ENCODE results near the gene CLPTM1. TPM values are rescaled to one million over a fixed set of nuclear protein-coding genes. Genes with fewer than 3 reads are reported as not detected.

Gene CLPTM1
- total RNA-seq, 2 experiments from 2014 or later: 63.8 to 65.3 TPM

GRCh38 chr19:45040059-45040771, 85.0 kb downstream of the CLPTM1 start:
- Mint-ChIP-seq H3K36me3 (peaks cover 22% of the 10 kb centered on the region), H3K27ac (peak overlapping the region; percentile 97), H3K4me3 (peak overlapping the region; percentile 96), H3K4me1 (peaks cover 25% of the 10 kb centered on the region), H3K27me3 (no peaks in the 10 kb centered on the region), H3K9me3 (no peaks in the 10 kb centered on the region)
- DNase-seq (no peak), ATAC-seq (ENCODE audit: low read depth) (no peak)
- POLR2A ChIA-PET: interaction anchor here (1.5 to 2.3 kb wide), 5 partner anchors 7 to 138 kb away, joined by 4 to 17 read pairs (median 11); partner anchors contain the start of genes BLOC1S3, RELB and TRAPPC6A

GRCh38 chr19:45041125-45041524, 85.9 kb downstream of the CLPTM1 start:
- ATAC-seq (ENCODE audit: low read depth): no peak
- DNase-seq: no peak
- no peaks in the 10 kb centered on the region for H3K9me3 Mint-ChIP-seq
- H3K27me3 Mint-ChIP-seq: no peaks in the 10 kb centered on the region
- peaks cover 18% of the 10 kb centered on the region for H3K36me3 Mint-ChIP-seq
- POLR2A ChIA-PET: no interaction called here
- peak overlapping the region; percentile 14 for H3K4me3 Mint-ChIP-seq
- peaks cover 32% of the 10 kb centered on the region for H3K4me1 Mint-ChIP-seq
- H3K27ac Mint-ChIP-seq: peak overlapping the region; percentile 50

Other genes with a start within 250 kb of the CLPTM1 start
- 10 to 100 TPM; 25.0 to 28.8 TPM for gene BCL3, start 206.7 kb upstream of the CLPTM1 start, total RNA-seq
- gene CBLC, start 177.5 kb upstream of the CLPTM1 start, total RNA-seq: not detected
- gene BCAM, start 146.3 kb upstream of the CLPTM1 start, total RNA-seq: not detected
- gene NECTIN2, start 109.1 kb upstream of the CLPTM1 start, total RNA-seq: 1 to 10 TPM; 1.9 to 2.4 TPM
- 10 to 100 TPM; 50.3 to 53.5 TPM for gene TOMM40, start 64.1 kb upstream of the CLPTM1 start, total RNA-seq
- gene APOE, start 49.6 kb upstream of the CLPTM1 start, total RNA-seq: 10 to 100 TPM; 10.5 to 12.9 TPM
- gene APOC1, start 40.8 kb upstream of the CLPTM1 start, total RNA-seq: 10 to 100 TPM; 11.6 to 12.7 TPM
- not detected for gene APOC4, start 13.1 kb upstream of the CLPTM1 start, total RNA-seq
- gene APOC2, start 9.3 kb upstream of the CLPTM1 start, total RNA-seq: not detected
- gene RELB, start 46.1 kb downstream of the CLPTM1 start, total RNA-seq: 10 to 100 TPM; 20.8 to 24.2 TPM
- gene CLASRP, start 83.7 kb downstream of the CLPTM1 start, total RNA-seq: 100 to 1,000 TPM; 128 to 129 TPM
- gene ZNF296, start 121.1 kb downstream of the CLPTM1 start, total RNA-seq: 1 to 10 TPM; 4.8 TPM
- gene GEMIN7, start 123.9 kb downstream of the CLPTM1 start, total RNA-seq: 10 to 100 TPM; 24.8 to 26.2 TPM
- 10 to 100 TPM; 29.5 to 31.9 TPM for gene PPP1R37, start 137.8 kb downstream of the CLPTM1 start, total RNA-seq
- gene NKPD1, start 205.6 kb downstream of the CLPTM1 start, total RNA-seq: under 1 TPM; 0.31 to 0.47 TPM
- 10 to 100 TPM; 61.1 to 63.6 TPM for gene TRAPPC6A, start 222.9 kb downstream of the CLPTM1 start, total RNA-seq
- 10 to 100 TPM; 21.9 to 22.8 TPM for gene BLOC1S3, start 223.4 kb downstream of the CLPTM1 start, total RNA-seq

All from activated naive CD8-positive, alpha-beta T cell treated with anti-CD3 and anti-CD28 coated beads, Interleukin-2, amount 10 ng/mL, durations not matched to agents 7 days and 5 days (primary cell).